ENCODE measurements around the gene PRSS2.
"Not testable (repeated sequence)": the region's sequence is repeated elsewhere in the genome, so short reads cannot be mapped to it uniquely, and the experiment has no call there.

Gene PRSS2

GRCh38 chr7:142770661-142771352 is at the start of gene PRSS2:
Gene PRSS2 (plus strand): TSS chr7:142770970. CDS start chr7:142770983, 13 bp downstream.
- DNase-seq: no peak

- DNase-seq: no peak
Observed at GRCh38 chr7:142720986-142721385, 49.8 kb upstream of the PRSS2 start.

- DNase-seq: no peak
Observed at GRCh38 chr7:142722248-142722794, 48.4 kb upstream of the PRSS2 start.

- DNase-seq: no peak
Observed at GRCh38 chr7:142733271-142733670, 37.5 kb upstream of the PRSS2 start.

GRCh38 chr7:142739923-142740492 is 30.8 kb upstream of the PRSS2 start:
- DNase-seq: no peak

GRCh38 chr7:142740786-142741185 is 30.0 kb upstream of the PRSS2 start:
- DNase-seq: no peak

GRCh38 chr7:142741932-142742331 is 28.8 kb upstream of the PRSS2 start:
- not testable (repeated sequence) for DNase-seq

GRCh38 chr7:142745091-142745635 is 25.6 kb upstream of the PRSS2 start:
- no peak for DNase-seq

- no peak for DNase-seq
Observed at GRCh38 chr7:142745745-142746144, 25.0 kb upstream of the PRSS2 start.

GRCh38 chr7:142746264-142746663 is 24.5 kb upstream of the PRSS2 start:
- DNase-seq: no peak

GRCh38 chr7:142748410-142748809 is 22.4 kb upstream of the PRSS2 start:
- not testable (repeated sequence) for DNase-seq

- DNase-seq: no peak
Observed at GRCh38 chr7:142749218-142749993, 21.4 kb upstream of the PRSS2 start, which contains the start of gene PRSS1. Gene PRSS1 (plus strand): TSS chr7:142749472. CDS start chr7:142749485, 13 bp downstream.

- no peak for DNase-seq
Observed at GRCh38 chr7:142750321-142750938, 20.3 kb upstream of the PRSS2 start.

- DNase-seq: not testable (repeated sequence)
Observed at GRCh38 chr7:142751526-142752175, 19.1 kb upstream of the PRSS2 start.

GRCh38 chr7:142752376-142753225 is 18.2 kb upstream of the PRSS2 start:
- no peak for DNase-seq

- DNase-seq: no peak
Observed at GRCh38 chr7:142753366-142753765, 17.4 kb upstream of the PRSS2 start.

GRCh38 chr7:142753925-142754491 is 16.8 kb upstream of the PRSS2 start:
- DNase-seq: not testable (repeated sequence)

- DNase-seq: no peak
Observed at GRCh38 chr7:142754681-142755575, 15.8 kb upstream of the PRSS2 start.

GRCh38 chr7:142758312-142758711 is 12.5 kb upstream of the PRSS2 start:
- not testable (repeated sequence) for DNase-seq

GRCh38 chr7:142759433-142759832 is 11.3 kb upstream of the PRSS2 start:
- DNase-seq: no peak

Data from 8988T (cell line).